GM23248 (cell line): Measurements from ENCODE around the gene PPCDC.

Experiments used
- EZH2 ChIP-seq: fragments of 200-600 bp; sonication (generic); IDR thresholded peaks from 2 replicates; pipeline ENCODE4 v1.6.1; 2018; ENCODE audit warnings: antibody characterized with exemption, mild to moderate bottlenecking; ENCODE audit not compliant: insufficient read depth, poor library complexity, severe bottlenecking
- EZH2phosphoT487 ChIP-seq: fragments of 200-600 bp; sonication (generic); IDR thresholded peaks from 2 replicates; pipeline ENCODE4 v1.6.1; 2018; ENCODE audit warnings: antibody characterized with exemption, moderate library complexity, mild to moderate bottlenecking, low read depth; ENCODE audit not compliant: insufficient read depth

DNA sequence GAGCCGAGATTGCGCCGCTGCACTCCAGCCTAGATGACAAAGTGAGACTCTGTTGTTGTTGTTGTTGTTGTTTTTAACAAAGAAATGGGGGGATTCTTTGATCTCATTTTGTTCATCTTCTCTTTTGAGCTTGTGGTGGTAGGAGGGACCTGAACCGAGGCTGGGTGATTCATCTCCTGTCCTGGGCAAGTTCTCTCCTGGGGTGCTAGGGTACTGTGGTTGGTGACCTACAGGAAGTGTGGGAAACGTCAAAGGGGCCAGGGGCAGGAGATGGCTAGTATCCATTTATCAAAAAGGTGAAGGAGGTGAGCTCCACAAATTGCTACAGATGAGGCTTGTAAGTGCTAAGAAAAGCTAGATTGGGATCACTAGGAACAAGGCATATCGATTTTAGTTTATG, 14.3 kb downstream of the PPCDC start:
- TF ChIP-seq EZH2phosphoT487: no peak
- no peak for TF ChIP-seq EZH2
